T-helper 2 cell treated with Interferon-gamma antibody and Interleukin-4, amounts not matched to agents 100 ng/mL and 5 ng/mL, for 36 hours (primary cell): ENCODE results near the gene PLCXD3. TPM values are rescaled to one million over a fixed set of nuclear protein-coding genes. Genes with fewer than 3 reads are reported as not detected.

Source experiments
- intact Hi-C: fragments of 100-400 bp; cut with micrococcal nuclease; formaldehyde crosslinking; loops from one replicate; pipeline ENCODE4 v1.15.1; 2023
- total RNA-seq: library from RNA; stranded (reverse); gene quantifications from 2 replicates; pipeline ENCODE4 v1.2.3, GENCODE V29; 2022

The PLCXD3 gene
- total RNA-seq, 1 donor from 2014 or later, result not detected

DNA sequence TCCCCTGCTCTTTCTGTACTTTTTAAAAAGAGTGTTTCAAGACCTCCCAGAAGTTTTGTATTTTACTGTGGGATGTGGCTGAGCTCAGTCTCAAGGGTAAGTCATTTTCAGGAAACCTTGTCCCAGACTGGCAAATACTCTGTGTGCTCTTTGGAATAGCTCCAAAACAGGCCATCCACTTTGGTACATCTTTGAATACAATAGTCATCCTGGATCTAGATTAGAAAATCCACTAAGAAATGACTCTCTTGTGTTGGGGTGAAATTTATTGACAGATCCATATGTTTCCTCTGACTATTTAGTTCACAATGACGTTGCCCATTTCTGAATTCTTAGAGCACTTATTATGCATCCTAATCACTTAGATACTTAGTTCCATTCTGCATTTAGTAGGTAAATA is 95.2 kb downstream of the PLCXD3 start:
- intact Hi-C loops, result no loop called here

DNA sequence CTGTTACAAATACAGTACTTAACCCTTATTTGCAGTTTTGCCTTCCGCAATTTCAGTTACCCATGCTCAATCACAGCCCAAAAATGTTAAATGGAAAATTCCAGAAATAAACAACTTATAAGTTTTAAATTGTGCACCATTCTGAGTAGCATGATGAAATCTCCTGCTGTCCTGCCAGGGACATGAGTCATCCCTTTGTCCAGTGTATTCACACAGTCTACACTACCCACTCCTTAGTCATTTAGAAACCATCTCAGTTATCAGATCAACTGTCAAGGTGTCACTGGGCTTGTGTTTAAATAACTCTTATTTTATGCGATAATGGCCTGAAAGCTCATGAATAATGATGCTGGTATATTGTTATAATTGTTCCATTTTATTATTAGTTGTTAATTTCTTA is 95.8 kb downstream of the PLCXD3 start:
- intact Hi-C loops, result no loop called here

DNA sequence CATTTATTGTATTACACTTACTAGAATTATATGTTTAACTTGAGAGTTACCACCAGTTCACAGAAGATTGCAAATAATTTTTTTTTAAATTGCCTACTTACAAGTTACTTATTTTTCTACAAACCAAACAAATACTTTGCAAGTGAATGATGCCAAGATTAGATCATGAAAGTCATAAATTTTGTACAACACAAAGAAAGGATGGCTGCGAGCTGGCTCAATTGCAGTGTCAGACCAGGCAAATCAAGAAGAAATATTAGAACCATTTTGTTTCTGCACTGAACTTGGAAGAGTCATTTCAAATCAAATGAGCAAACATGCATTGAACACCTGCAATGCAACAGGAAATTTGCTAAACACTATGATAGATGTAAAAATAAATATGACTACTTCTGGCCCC is 97.3 kb downstream of the PLCXD3 start:
- intact Hi-C loops, result no loop called here

DNA sequence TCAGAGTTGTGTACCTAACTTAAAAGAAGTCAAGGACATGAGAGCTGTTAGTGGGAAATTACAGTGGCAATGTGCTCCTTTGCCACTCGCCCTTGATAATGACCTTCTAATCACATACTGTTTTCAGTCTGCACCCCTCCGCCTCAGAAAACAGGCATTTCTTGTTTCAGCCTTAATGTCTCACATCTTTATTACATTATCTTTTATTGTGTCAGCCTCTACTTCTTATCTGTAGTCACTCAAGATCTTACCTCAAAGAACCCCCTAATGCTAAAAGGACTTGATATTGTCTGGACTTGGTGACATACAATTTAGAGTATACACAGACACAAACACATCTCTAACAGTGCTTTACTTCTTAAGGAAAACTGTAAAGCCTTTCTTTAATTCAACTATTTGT is 97.9 kb downstream of the PLCXD3 start:
- intact Hi-C loops, result no loop called here

DNA sequence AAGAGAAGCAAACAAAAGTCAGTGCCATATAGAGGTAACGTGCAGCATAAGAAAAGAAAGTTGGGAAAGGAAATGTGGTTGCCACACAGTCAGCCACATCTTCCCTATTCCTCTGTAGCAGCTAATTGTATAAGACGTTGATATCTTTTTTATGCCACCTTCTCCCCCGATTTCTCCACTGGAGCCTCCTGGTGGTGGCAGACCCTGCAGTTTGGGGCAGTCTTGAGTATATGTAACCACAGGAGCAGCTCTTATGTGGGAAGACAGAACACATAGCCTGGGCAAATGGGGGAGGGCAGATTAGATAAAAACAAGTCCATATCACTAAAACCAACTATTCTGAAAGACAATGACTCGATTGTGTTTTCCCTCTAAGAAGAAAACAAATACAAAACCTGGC is 99.7 kb downstream of the PLCXD3 start:
- intact Hi-C loops, result no loop called here

DNA sequence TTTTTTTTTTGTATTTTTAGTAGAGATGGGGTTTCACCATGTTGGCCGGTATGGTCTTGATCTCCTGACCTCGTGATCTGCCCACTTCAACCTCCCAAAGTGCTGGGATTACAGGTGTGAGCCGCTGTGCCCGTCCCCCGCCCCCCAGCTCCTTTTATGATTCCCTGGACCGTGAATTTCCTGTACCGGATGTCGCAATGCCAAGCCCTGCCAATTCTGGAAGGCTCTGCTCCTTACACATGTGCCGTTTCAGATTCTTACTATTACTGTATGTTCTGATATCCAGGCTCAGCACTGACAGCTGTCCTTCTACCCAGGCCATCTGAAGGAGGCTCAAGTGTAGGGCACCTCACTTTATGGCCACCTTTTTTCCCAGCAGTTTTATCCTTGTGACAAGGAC is 100.1 kb downstream of the PLCXD3 start:
- intact Hi-C loops, result no loop called here

DNA sequence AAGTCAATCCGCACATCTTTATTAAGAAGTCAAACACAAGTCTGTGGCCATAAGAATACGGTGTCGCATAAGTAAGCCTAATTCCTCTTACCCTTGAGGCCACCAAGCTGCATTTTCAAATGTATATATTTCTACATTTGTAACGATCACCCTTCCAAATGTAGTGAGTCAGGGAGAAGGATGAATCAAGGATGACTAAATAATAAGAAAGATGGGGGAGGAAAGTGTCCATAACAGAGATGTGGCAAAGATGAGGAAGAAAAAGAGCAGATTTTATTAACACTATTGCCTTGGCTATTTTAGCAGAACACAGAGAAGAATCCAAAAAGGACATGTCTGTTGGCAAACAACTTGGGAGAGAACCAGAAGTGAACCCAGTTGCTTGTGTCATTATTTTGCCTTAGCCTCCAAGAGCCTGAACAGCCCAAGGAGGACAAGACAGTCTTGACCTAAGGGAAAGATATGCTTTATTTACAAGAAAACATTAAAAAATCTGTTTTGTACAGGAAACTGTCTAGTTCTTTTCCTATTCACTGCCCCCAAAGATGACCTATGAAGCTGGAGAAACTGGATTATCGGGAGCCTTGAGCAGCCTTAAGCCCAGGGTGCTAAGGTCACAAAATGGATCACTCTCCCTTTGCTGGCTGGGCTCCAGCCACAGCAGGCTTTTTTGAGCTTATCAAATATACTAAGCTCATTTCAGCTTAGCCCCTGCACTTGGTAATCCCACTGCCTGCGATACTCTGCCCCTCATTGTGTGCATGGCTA is 101.5 kb downstream of the PLCXD3 start:
- intact Hi-C loops, result no loop called here

DNA sequence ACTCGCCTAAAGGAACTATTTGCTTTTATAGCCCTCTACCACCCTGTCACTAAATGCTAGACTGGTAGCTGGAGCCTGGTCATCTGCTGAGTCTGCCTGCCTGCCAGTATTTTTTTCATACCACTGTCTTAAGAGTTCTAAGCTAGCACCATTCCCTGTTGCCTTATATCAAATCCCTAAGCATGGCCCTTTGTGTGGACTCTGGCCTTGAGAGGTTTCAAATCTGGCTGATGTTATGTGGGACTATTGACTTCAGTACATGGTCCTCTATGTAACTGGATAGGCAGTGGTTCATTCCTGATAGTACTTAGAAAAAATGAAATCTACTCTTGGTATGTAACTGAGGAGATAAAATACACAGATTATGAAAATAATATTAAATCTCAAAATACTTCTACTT is 103.5 kb downstream of the PLCXD3 start:
- intact Hi-C loops, result no loop called here

DNA sequence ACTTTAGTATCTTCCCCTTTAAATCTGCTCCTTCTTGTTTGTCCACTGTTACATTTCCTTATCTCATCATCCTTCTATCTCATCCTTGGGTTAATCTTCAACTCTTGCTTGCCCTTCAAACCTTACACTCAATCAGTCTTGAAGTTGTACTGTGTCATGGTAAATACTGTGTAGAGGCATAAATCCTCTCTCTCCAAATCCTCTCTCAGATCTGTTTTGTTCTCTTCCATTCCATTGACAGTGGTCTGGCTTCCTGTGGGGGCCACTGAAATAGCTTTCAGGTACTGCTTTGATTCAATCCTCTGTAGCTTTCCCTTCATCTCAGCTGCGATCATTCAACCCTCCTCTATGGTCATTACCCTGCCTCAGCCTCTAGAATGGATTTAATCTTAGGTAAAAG is 104.0 kb downstream of the PLCXD3 start:
- intact Hi-C loops, result no loop called here

DNA sequence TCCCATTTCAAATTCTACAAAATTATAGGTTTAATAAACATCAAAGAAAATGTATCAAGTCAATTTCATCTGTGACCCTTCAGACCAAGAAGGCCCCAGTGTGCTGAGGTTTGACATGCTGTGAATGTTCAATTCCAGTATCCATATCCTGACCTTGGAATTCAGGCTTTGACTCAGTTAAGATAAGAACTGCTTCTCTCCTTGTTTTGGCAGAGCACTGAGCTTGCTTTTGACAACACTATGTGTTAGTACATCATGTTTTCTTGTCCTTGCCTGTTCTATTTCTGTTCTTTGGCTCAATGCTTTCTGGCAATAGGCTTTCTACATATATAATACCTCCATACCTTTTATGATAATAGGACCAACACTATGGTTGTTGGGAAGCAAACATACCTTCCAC is 105.6 kb downstream of the PLCXD3 start:
- intact Hi-C loops, result no loop called here

DNA sequence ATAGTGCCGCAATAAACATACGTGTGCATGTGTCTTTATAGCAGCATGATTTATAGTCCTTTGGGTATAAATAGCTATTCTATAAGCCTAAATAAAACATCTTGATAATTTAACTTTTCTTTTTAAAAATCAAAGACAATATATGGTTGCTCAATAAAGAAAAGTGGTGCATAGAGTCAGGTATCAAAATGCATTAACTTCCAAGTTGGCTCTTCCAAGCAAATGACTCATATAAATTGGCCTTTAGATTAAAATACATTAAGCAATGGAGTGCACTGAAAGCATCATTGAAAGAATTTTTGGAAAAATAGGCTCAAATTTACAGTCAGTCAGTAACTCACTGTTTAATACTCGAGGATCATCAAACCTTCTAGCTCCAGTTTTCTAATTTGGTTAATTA is 106.6 kb downstream of the PLCXD3 start:
- intact Hi-C loops, result no loop called here

DNA sequence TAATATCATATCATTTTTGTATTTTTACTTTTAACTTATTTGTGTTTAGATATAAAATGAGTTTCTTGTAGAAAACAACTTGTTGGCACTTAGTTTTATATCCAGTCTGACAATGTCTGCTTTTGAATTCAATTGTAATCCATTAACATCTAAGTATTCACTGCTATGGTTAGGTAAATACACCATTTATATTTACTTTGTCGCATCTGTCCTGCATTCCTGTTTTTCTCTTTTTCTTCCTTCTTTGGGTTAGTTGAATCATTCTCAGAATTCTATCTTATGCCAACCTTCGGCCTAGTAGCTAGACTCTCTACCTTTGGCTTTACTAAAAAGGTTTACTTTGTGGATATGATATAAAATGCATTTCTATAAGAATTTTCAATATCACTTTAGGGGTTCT is 107.6 kb downstream of the PLCXD3 start:
- intact Hi-C loops, result no loop called here

DNA sequence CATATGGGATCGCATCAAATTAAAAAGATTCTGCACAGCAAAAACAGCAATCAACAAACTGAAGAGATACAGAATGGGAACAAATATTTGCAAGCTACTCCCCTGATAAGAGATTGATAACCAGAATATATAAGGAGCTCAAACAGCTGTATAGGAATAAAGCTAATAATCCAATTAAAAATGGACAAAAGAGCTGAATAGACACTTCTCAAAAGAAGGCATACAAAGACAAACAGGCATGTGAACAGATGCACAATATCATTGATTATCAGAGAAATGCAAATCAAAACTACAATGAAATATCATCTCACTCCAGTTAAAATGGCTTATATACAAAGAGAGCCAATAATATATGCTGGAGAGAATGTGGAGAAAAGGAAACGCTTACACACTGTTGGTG is 110.6 kb downstream of the PLCXD3 start:
- intact Hi-C loops, result no loop called here

DNA sequence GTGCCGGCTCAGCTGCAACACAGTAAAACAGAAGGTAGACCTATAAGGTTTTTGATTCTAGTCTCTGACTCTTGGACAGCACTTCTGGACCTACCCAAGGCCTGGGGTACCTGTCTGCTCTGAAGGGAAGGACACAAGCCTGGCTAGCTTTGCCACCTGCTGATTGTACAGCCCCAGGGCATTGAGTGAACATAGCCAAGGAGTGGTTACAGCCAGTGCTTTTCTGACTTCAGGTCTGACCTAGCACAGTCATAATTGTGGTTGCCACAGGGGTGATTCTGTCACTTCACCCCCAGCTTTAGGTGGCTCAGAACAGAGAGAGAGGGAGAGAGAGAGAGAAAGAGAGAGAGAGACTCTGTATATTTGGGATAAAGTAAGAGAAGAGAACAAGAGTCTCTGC is 118.4 kb downstream of the PLCXD3 start:
- intact Hi-C loops, result no loop called here

DNA sequence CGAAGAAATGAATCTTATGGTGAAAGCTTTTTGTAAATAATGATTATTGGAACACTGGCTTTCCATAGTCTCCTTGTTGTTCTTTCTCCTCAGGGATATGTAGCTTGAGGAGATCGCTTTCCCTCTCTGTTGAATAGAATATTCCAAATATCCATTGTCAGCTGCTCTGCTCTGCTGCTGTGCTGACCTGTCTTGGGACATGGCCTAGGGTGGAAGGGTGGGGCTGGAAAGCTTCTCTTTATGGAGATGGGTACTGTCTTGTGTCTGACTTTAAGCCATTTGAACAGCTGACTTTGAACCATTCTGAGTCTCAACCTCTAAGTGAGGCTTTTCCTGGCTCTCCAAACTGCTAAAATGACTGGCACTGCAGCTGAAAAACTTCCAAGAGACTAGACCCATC is 135.8 kb downstream of the PLCXD3 start:
- intact Hi-C loops, result no loop called here

DNA sequence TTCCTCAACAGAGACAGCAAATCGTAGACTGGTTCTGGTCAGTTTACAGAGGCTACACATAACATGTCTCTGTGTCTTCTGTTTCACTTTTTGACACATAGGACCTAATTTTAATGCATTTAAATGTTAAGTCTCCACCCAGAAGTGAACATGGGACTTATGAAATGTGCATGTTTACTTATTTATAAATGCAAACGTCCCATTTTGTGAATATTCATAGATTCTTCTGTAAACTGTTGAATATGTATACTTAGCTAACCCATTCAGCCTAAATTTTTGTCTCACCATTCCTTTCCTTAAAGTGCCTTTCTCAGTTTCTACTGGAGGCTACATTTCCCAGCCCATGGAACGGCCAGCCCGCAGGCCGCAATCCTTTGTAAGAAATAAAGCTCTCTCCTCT is 137.2 kb downstream of the PLCXD3 start:
- intact Hi-C loops, result no loop called here

DNA sequence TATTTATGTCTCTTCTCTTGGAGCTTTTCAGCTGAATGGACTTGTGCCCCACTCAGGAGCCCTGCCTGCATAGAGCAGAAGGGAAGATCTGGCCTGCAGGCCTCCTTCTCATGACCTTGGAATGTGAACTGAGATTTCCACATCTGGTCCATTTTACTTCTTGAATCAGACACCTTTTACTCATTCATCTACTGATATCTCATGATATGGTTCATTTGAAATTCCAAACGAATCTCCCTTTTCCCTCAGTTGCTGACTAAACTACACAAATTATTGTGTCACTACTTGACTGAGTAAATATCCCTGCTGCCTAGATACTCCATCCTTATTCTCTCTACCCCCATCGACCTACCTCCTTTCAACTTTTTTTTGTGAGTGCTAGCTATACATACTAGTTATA is 138.7 kb downstream of the PLCXD3 start:
- intact Hi-C loops, result no loop called here

DNA sequence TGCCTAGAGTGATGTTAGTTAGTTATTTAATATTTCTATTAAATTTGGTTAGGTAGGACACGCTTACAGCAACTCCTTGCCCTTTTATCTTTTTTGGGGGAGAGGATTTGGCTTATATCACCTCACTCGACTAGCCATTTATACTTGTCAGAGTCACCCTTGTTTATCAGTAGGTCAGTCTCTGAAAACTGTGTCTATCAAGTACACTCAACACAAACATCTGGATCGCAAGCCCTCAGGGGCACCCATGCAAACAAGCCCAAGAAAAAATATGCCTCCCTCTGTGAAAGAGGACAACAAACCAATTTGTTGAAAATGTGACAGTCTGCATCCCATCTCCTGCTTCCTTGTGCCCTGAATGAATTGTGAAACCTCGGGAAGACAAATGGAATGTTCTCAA is 139.9 kb downstream of the PLCXD3 start:
- intact Hi-C loops, result no loop called here

DNA sequence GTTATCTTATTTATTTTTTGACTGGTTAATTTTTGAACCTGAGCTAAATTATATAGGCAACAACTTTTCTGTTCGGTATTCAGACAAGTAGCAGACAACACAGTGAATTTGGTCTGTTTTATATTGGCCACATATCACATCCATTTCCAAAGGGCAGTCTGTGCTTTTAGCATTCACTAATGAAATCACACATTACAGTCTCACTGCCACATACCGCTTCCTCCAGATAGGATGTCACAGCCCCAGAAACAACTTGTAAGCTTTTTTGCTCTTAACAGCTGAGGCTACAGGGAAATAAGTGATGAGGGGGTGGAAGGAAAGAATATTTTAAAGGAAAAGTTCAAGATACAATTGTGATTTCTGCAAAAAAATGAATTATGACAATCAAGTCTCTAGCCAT is 140.6 kb downstream of the PLCXD3 start:
- intact Hi-C loops, result no loop called here

DNA sequence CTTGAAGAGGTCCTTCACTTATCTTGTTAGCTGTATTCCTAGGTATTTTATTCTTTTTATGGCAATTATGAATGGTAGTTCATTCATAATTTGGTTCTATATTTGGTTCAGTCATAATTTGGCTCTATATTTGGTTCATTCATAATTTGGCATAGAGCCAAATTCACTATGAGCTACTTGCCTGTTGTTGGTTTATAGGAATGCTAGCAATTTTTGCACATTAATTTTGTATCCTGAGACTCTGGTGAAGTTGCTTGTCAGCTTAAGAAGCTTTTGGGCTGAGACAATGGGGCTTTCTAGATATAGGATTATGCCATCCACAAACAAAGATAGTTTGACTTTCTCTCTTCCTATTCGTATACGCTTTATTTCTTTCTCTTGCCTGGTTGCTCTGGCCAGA is 142.2 kb downstream of the PLCXD3 start:
- intact Hi-C loops, result no loop called here

DNA sequence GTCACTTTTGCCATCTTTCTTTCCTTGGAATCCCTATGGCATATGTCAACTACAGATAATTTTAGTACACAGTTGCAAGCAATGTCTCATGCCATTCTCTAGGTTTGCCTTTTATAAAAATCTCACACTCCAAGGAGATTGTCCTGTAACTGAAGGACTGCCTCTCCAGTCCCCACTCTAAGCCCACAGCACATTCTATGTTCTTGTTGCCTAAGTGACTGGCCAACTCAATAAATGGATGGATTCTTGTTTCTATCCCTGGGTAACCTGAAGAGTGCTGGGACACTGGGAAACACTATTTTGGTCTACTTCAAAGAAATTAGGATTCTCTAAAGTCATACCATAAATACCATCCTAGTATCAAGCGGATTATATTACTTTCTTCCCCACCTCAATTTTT is 145.0 kb downstream of the PLCXD3 start:
- intact Hi-C loops, result no loop called here

DNA sequence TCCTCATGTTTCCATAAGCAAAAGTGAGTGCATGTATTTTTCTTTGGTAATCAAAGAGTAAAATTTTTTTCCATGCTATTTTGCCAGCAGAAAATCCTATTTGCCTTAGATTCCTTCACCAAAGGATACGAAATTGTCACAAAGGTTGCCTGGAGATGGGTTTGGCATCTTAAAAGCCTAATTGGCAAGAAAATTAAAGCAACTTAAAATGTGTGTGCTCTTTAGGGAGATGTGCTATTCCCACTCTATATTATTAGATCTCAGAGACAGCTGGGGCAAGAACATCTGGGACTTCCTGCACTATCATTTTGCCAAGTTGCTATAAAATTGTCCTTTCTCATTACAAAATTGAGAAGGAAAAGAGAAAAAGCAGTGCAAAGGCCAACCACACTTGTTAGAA is 146.1 kb downstream of the PLCXD3 start:
- intact Hi-C loops, result no loop called here

DNA sequence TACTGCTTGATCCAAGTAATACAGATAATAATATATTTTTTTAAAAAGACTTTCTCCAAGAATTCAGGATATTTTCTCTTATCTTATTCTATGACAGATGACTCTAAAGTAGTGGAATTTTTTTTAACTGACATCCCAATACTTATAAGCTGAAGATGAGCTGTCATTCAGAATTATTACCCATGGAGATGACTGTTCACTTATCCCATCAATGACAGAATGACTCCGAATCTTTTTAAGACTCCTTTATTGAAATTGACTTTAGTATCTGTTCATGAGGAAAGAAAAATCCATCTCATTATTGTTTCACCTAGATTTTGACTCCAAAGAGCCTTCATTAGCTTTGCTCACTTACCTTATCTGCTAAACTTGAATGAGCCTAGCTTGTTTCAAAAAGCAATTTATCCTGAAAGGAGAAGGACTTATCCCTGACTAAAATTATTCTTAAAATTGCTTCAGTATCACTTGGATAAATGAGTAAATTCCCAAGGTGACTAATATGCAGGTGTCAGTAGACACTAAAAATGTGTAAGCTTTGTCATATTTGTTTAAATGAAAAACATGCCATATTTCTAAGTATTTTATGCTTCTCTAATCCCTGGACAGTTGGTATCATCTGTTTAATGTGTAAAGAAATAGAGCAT is 146.9 kb downstream of the PLCXD3 start:
- intact Hi-C loops, result no loop called here
